Spleen (tissue), 11 donors: Measurements from ENCODE around the gene ERBB2. TPM values are rescaled to one million over a fixed set of nuclear protein-coding genes. Genes with fewer than 3 reads are reported as not detected.
A peak's percentile ranks its signal among the peaks of the same experiment; 100 is the strongest.

ENCODE experiments used
- DNase-seq: peaks from one replicate; pipeline ENCODE4 v3.0.0-alpha.2; 2020
- H3K27ac ChIP-seq, 8 donors: fragments of 200-600 bp; sonication (generic) in 7 of 8; 1 replicate in 4 of 8; 2 replicates in 4 of 8; pipeline versions ENCODE4 v1.5.0 to v1.8.0; 2016 to 2021; ENCODE audit warnings: inconsistent platforms in 4 of 8, mild to moderate bottlenecking in 4 of 8, moderate library complexity in 1 of 8
- H3K27me3 ChIP-seq, 7 donors: fragments of 200-600 bp; sonication (generic) in 6 of 7; replicated peaks in 1 of 7; 1 replicate in 4 of 7; 2 replicates in 3 of 7; pipeline versions ENCODE4 v1.5.0 to v1.8.0; 2016 to 2021; ENCODE audit warnings: inconsistent platforms in 3 of 7, mild to moderate bottlenecking in 1 of 7
- H3K36me3 ChIP-seq, 6 donors: fragments of 200-600 bp; sonication (generic) in 5 of 6; 1 replicate in 4 of 6; 2 replicates in 2 of 6; pipeline versions ENCODE4 v1.5.0 to v1.8.0; 2016 to 2021; ENCODE audit warnings: inconsistent platforms in 2 of 6
- H3K4me1 ChIP-seq, 6 donors: fragments of 200-600 bp; sonication (generic) in 5 of 6; 1 replicate in 3 of 6; 2 replicates in 3 of 6; pipeline versions ENCODE4 v1.5.0 to v1.8.0; 2016 to 2021; ENCODE audit warnings: inconsistent platforms in 3 of 6
- H3K4me3 ChIP-seq, 8 donors: fragments of 200-600 bp; sonication (generic) in 7 of 8; 1 replicate in 4 of 8; 2 replicates in 4 of 8; pipeline versions ENCODE4 v1.5.0 to v1.8.0; 2016 to 2021; ENCODE audit warnings: inconsistent platforms in 4 of 8, mild to moderate bottlenecking in 4 of 8, moderate library complexity in 2 of 8
- H3K9me3 ChIP-seq, 8 donors: fragments of 200-600 bp; sonication (generic) in 7 of 8; 1 replicate in 4 of 8; 2 replicates in 4 of 8; pipeline versions ENCODE4 v1.5.0 to v1.8.0; 2016 to 2021; ENCODE audit warnings: inconsistent platforms in 4 of 8
- POLR2A ChIP-seq, 3 donors: fragments of 450-650 bp; IDR thresholded peaks; one replicate each; pipeline ENCODE4 v1.5.1; 2017; ENCODE audit warnings: antibody characterized with exemption in 3 of 3, mild to moderate bottlenecking in 1 of 3
- POLR2AphosphoS5 ChIP-seq, 3 donors: sonication (generic); formaldehyde crosslinking; IDR thresholded peaks; one replicate each; pipeline ENCODE4 v1.5.1; 2017; ENCODE audit warnings: antibody characterized with exemption in 3 of 3
- WGBS, 5 donors: extraction: QIAGEN DNeasy Blood & Tissue Kit in 3 of 5; methylation state at CpG; one replicate each; pipeline versions ENCODE4 v1.1.5 to v1.1.7; 2013 to 2018; 5-methylcytosine and 5-hydroxymethylcytosine counted together
- intact Hi-C: fragments of 100-400 bp; cut with DNase I; formaldehyde crosslinking; loops from one replicate; pipeline ENCODE4 v1.15.0; 2023; ENCODE audit warnings: low total_unique reads
- polyA plus RNA-seq, 3 donors: library from polyadenylated mRNA; stranded (reverse); fragments of 200-250 nt; gene quantifications; one replicate each; pipeline ENCODE4 v1.2.1, GENCODE V29; 2013
- total RNA-seq, 7 donors: library from RNA; depleted of rRNA in 3 of 7; stranded (reverse); fragments of >200 nt in 3 of 7; fragmentation: NEBNext Ultra II Directional in 4 of 7; extraction: Animal tissue kit (Norgen Biotek cat#: 25700) in 4 of 7; gene quantifications; one replicate each; pipeline versions ENCODE4 v1.1.0 to v1.2.1, GENCODE V29; 2016 to 2021
- TF ChIP-seq, protein P1 (sequence below), 11 experiments: fragments of 200-600 bp in 7 of 11; fragments of 450-650 bp in 4 of 11; sonication (generic) in 4 of 11; IDR thresholded peaks in 8 of 11; conservative IDR thresholded peaks in 3 of 11; 1 replicate in 7 of 11; 2 replicates in 4 of 11; pipeline versions ENCODE4 v1.4.0 to v1.8.0; 2016 to 2021; ENCODE audit warnings: antibody characterized with exemption in 11 of 11, inconsistent platforms in 4 of 11, mild to moderate bottlenecking in 1 of 11
- donor health status: healthy with polysubstance abuse.
- donor health status: DM: no; HTN: no; CAD: no; lungs with moderate emphysema.
- donor health status: DM: no; HTN: no; CAD: no.
- donor health status: Bipolar disorder and iron deficiency.
- donor health status: healthy.
- donor health status: DM: no; HTN: no; CAD: no.
- donor health status: DM: yes; HTN: yes; CAD: no.

The ERBB2 gene
- total and polyA plus RNA-seq, 10 donors = 3.4 to 15.9 (median 10.2) TPM

GRCh38 chr17:39751637-39752036, 51.8 kb downstream of the ERBB2 start:
- H3K4me3 ChIP-seq = no peak overlapping the region
- no peaks in the 10 kb centered on the region for H3K36me3 ChIP-seq
- TF ChIP-seq POLR2AphosphoS5 (IDR thresholded peaks at IDR 0.05) (no peak), POLR2A (IDR thresholded peaks at IDR 0.05) (no peak)
- TF ChIP-seq, protein P1, sequence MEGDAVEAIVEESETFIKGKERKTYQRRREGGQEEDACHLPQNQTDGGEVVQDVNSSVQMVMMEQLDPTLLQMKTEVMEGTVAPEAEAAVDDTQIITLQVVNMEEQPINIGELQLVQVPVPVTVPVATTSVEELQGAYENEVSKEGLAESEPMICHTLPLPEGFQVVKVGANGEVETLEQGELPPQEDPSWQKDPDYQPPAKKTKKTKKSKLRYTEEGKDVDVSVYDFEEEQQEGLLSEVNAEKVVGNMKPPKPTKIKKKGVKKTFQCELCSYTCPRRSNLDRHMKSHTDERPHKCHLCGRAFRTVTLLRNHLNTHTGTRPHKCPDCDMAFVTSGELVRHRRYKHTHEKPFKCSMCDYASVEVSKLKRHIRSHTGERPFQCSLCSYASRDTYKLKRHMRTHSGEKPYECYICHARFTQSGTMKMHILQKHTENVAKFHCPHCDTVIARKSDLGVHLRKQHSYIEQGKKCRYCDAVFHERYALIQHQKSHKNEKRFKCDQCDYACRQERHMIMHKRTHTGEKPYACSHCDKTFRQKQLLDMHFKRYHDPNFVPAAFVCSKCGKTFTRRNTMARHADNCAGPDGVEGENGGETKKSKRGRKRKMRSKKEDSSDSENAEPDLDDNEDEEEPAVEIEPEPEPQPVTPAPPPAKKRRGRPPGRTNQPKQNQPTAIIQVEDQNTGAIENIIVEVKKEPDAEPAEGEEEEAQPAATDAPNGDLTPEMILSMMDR (IDR thresholded peaks at IDR 0.05 in 8 of 11, conservative IDR thresholded peaks at IDR 0.05 in 3 of 11) = no peak
- H3K4me1 ChIP-seq = peaks cover 23 to 49% (median 37%) of the 10 kb centered on the region in 6 donors
- no peaks in the 10 kb centered on the region for H3K27me3 ChIP-seq
- H3K9me3 ChIP-seq = no peaks in the 10 kb centered on the region
- H3K27ac ChIP-seq = peak overlapping the region in 3 of 8 donors; percentile 17 to 98 (median 23)
- intact Hi-C loops = loop anchor here (5.0 to 10.0 kb wide), 2 partner anchors 113 to 129 kb away; partner anchors contain the start of genes IKZF3 and ZPBP2
- DNase-seq = peak; percentile 72
- 77 to 92% (median 79%) methylated on average over 10 of the region's 10 CpGs for WGBS, 5 donors

DNA sequence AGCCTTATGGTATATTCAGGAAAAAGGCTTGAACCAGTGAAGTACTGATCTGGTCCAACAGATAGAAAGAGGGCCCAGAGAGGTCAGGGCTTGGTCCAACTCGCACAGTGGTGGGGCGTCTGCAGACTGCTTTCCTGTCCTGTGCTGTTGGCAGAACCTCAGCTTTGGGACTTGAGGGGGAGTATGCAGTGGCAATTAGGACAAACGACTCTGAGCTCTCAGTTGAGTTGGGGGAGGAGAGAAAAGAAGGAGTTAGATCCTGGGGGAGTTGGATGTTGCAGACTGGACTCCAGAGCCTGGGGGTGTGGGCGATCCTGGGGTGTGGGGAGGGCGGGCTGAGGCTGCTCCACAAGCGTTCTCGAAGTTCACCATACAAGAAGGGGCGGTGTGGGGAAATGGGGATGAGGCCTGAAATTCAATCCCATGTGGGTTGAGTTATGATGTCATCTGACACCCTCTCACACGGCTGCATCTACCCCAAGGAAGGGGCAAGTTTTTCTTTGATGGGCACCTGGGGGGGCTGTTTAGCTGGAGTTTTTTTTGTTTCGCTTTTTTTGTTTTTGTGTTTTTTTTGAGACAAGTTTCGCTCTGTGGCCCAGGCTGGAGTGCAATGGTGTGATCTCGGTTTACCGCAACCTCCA, 52.5 kb downstream of the ERBB2 start:
- no peaks in the 10 kb centered on the region for H3K36me3 ChIP-seq
- H3K4me1 ChIP-seq = peaks cover 30 to 56% (median 44%) of the 10 kb centered on the region in 6 donors
- H3K27ac ChIP-seq = peak overlapping the region in 4 of 8 donors; percentile 96 to 99 (median 98)
- DNase-seq = peak; percentile 69
- 79 to 84% (median 83%) methylated on average over 13 of the region's 13 CpGs for WGBS, 5 donors
- intact Hi-C loops = loop anchor here (5.0 to 10.0 kb wide), 2 partner anchors 112 to 130 kb away; partner anchors contain the start of genes IKZF3 and ZPBP2
- no peaks in the 10 kb centered on the region for H3K9me3 ChIP-seq
- H3K4me3 ChIP-seq = no peak overlapping the region
- H3K27me3 ChIP-seq = no peaks in the 10 kb centered on the region
- no peak for TF ChIP-seq POLR2A (IDR thresholded peaks at IDR 0.05)
- TF ChIP-seq, protein P1 (IDR thresholded peaks at IDR 0.05 in 8 of 11, conservative IDR thresholded peaks at IDR 0.05 in 3 of 11) = no peak
- TF ChIP-seq POLR2AphosphoS5 (IDR thresholded peaks at IDR 0.05) = no peak

GRCh38 chr17:39753514-39754160, 53.8 kb downstream of the ERBB2 start:
- intact Hi-C loops = loop anchor here (5.0 to 10.0 kb wide), 2 partner anchors 111 to 131 kb away; partner anchors contain the start of genes IKZF3 and ZPBP2
- peaks cover 43 to 69% (median 56%) of the 10 kb centered on the region in 6 donors for H3K4me1 ChIP-seq

More at GRCh38 chr17:39753514-39754160, 53.8 kb downstream of the ERBB2 start:
- H3K27me3 ChIP-seq = no peaks in the 10 kb centered on the region
- no peaks in the 10 kb centered on the region for H3K9me3 ChIP-seq
- TF ChIP-seq POLR2A (IDR thresholded peaks at IDR 0.05) = no peak
- TF ChIP-seq, protein P1 (IDR thresholded peaks at IDR 0.05 in 8 of 11, conservative IDR thresholded peaks at IDR 0.05 in 3 of 11) = no peak
- peak in 2 of 3 donors; percentile 66 to 78 for TF ChIP-seq POLR2AphosphoS5 (IDR thresholded peaks at IDR 0.05)
- H3K36me3 ChIP-seq = no peaks in the 10 kb centered on the region
- peak; percentile 95 for DNase-seq
- H3K27ac ChIP-seq = peak overlapping the region; percentile 95 to 99 (median 98)
- 3 to 9% (median 4%) methylated on average over 18 to 55 of the region's 55 CpGs for WGBS, 5 donors
- H3K4me3 ChIP-seq = peak overlapping the region; percentile 46 to 87 (median 60)
